SHP77 (cell line): ENCODE results near the gene ARHGAP22.

Experiments used
- DNase-seq, 2 experiments: peaks; one replicate each; lab custom pipeline; 2025; lab: John Stamatoyannopoulos, UW

The ARHGAP22 gene

DNA sequence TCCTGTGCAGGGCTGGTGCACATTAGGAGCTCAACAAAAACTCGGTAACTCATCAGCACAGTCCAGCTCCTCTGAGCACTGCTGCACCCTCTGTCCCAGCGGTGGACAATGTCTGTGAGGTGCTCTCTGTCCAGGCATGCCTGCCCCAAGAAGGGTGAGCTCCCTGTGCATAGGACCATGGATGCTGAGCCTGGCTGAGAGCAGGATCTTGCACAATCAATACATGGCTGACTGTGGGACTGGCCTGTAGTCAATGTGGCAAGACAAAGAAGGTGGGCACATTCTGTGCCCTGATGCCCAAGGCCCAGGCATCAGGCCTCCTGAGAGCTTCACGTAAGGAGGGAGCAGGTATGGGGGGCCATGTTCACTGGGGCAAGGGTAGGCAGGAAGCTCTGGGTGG lies 17.1 kb downstream of the ARHGAP22 start:
- no peak for DNase-seq

- no peak for DNase-seq
Observed at GRCh38 chr10:48587101-48587500, 17.8 kb downstream of the ARHGAP22 start.

DNA sequence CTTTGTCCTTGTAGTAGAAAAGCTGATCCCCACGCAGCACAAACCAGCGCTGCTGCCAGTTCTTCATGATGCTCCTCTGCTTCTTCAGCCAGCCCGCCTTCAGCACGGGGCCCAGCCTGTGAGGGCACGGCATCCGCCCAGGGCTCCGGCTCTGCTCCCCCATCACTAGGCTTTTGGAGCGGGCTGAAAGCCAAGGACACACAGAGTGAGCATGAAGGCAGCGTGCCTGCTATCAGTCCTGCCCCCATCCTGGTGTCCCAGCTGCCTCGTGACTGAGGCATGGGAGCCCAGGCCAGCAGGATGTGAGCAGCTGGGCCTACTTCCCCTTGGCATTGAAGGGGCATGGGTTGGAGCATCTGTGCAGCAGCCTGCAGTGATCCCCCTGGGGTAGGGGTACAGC lies 21.9 kb downstream of the ARHGAP22 start:
- DNase-seq, result no peak

- no peak for DNase-seq
Observed at GRCh38 chr10:48580236-48580635, 24.6 kb downstream of the ARHGAP22 start.

DNA sequence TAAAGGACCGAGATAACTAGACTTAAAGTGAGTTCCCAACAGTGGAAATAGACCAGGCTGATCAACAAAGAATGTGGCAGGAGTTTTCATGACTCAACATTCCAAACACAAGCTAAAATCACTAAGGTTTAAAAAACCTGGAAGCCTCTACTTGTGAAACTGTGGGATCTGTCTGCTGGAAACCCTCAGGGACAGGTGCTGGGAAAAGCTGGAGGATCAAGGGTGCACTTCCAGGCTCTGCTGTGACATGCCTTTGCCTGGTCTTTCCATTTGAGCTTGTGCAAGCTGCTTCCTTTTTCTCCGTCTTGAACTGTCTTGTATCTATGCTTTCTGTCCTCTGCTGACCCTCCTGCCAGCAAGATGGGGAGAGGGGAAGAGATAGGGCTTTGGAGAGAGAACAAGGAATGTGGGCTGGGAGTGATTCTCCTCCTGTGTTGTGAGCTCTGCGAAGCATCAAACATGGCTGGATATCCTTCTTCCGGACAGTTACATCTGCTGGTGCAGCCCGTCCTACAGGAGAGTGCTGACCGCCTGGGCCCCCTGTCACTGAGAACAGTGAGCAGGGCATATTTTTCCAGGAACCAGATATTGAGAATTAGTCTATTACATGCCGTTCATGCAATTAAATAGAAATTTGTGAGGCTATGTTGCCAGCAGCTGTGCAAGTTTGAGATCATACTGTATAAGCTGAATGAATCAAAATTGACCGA lies 25.5 kb downstream of the ARHGAP22 start:
- DNase-seq, result no peak

GRCh38 chr10:48577158-48577557 lies 27.7 kb downstream of the ARHGAP22 start:
- DNase-seq, result no peak

DNA sequence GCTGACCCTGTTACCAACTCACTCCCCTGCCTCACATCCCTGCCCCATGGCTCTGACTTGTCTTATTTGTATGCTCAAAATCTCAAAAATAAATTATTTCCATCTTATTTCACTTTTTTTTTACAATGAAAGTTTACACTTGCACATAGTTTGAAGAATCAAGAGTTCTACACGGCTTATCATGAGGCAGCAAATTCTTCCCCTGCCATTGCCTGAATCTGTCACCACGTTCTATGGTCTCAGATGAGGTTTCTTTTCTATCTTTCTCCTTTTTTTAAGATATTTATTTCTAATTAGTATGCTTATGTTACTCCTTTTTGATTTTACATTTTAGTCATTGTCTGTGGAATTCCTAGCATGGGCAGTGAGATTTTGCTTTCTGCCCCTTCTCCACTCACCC lies 28.4 kb downstream of the ARHGAP22 start:
- DNase-seq, result no peak

DNA sequence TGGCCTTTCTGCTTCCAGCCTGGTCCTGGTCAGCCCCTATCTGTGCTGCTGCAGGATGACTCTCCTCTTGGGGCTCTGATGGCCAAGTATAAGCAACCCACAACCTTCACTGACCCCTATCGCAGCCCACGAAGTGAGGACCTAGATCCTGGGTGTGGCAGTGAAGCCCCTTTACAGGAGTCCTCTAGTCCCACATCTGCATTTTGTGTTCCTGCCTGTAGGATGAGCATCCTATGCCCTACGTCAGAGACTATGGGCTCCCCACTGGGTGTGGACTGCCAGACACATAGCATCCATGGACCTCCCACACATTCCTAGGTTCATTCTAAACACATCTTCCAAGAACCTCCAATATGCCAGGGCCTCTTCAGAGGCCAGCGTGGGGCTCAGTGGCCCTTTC lies 29.0 kb downstream of the ARHGAP22 start:
- no peak for DNase-seq

DNA sequence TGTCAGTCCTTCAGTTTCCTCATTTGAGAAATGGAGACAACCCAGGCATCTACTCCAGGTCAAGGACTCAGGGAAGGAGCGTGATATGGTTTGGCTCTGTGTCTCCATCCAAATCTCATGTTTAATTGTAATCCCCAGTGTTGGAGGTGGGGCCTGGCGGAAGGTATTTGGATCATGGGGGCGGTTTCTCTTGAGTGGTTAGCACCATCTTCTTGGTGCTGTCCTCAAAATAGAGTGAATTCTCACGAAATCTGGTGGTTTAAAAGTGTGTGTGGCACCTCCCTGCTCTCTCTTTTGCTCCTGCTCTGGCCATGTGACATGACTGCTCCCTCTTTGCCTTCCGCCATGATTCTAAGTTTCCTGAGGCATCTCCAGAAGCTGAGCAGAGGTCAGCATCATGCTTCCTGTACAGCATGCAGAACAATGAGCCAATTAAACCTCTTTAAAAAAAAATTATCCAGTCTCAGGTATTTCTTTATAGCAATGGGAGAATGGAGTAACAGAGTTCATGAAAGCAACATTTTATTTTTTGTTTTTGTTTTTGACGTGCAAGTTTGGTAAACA lies 30.0 kb downstream of the ARHGAP22 start:
- DNase-seq, result no peak

DNA sequence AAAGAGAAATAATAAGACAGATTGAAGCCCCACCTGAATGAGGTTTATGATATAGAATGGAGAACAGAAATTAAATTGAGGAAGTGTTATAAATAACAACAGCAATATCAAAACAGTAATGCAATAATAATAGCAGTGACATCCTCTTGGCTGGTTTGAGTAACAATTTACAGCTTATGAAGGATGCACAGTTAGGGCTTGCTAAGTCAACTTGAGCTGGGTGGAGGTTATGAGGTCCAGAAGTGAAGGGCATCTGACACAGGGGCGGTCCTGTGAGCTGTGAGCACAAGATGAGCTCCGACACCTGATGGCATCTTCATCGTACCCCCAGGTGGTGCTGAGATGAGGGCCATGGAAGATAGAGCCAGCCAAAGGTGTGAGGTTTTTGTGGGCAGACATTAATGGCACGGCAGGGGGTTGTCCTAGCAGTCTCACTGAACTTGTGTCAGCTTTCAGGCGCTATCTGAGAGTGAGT lies 30.5 kb downstream of the ARHGAP22 start:
- DNase-seq, result no peak

GRCh38 chr10:48573045-48573444 lies 31.8 kb downstream of the ARHGAP22 start:
- no peak for DNase-seq

DNA sequence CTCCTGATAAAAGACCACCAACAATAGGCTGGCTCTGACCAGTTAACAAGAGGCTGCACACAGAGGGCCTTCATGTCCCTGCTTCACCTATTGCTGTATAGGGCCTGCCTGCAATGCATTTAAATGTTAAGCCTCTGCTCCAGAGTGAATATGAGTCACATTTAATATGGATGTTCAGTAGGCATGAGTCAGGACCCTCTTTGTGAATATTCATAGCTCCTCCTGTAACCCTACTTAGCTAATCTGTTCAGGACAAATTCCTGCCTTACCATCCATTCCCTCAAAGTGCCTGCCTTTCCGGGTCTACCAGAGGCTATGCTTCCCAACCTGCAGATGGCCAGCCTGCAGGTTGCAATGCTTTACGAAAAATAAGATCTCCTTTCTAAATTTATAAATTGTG lies 32.5 kb downstream of the ARHGAP22 start:
- DNase-seq, result no peak

GRCh38 chr10:48568546-48568945 lies 36.3 kb downstream of the ARHGAP22 start:
- no peak for DNase-seq

DNA sequence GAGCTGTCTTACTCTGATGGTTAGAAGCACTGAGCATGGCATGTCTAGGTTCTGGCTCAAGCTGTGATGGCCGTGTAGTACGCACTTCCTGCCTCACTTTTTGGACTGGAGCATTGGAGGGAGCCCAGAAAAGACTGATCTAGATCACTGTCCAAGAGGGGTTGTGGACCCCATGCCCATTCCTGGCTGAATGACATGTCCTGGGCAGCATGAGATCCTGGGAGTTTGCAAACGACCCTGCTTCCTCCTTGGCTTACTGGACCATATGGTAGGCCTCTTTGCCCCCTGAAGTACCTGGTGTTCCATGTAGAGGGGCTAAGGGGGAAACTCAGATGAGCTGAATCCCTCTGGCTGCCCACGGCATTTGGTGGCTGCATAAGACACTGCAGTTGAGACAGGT lies 36.7 kb downstream of the ARHGAP22 start:
- no peak for DNase-seq

- no peak for DNase-seq
Observed at GRCh38 chr10:48567346-48567745, 37.5 kb downstream of the ARHGAP22 start.

GRCh38 chr10:48564466-48565160 lies 40.3 kb downstream of the ARHGAP22 start:
- DNase-seq, result no peak

- no peak for DNase-seq
Observed at GRCh38 chr10:48557511-48558123, 47.3 kb downstream of the ARHGAP22 start.

- no peak for DNase-seq
Observed at GRCh38 chr10:48556713-48557112, 48.2 kb downstream of the ARHGAP22 start.

GRCh38 chr10:48556065-48556464 lies 48.8 kb downstream of the ARHGAP22 start:
- no peak for DNase-seq

DNA sequence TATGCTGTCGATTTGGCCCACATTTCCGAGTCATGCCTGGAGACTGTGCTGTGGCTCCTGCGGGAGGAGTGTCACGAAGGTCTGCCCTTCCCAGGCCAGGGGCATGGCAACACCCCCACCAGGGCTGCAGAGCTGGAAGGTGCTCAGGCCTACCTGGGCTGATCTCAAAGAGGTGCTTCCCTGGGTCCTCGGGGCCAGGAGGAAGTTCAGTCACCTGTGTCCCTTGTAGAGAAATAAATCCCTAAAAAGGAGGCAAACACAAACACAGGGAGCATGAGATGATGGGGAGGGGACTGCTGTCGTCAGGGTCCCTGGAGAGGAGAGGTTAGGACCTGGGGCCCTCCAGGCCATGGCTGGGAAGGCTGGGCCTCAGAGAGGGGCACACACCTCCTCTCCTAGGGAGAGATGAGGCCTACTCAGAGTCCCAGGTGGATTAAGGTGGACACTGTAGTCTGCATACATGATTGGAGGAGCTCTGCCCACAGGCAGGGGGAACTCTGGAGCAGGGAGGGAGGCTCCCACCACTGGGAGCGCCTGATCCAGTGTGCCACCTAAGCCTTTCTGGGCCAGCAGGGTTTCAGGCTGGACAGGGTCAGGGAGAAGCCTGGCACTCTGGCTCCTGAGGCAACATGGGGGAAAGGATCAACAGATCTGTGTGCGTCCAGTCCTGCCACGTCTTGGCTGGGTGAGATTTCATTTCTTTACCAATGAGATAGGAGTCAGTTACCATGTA lies 49.4 kb downstream of the ARHGAP22 start:
- DNase-seq, result no peak

- no peak for DNase-seq
Observed at GRCh38 chr10:48554656-48555055, 50.2 kb downstream of the ARHGAP22 start.

DNA sequence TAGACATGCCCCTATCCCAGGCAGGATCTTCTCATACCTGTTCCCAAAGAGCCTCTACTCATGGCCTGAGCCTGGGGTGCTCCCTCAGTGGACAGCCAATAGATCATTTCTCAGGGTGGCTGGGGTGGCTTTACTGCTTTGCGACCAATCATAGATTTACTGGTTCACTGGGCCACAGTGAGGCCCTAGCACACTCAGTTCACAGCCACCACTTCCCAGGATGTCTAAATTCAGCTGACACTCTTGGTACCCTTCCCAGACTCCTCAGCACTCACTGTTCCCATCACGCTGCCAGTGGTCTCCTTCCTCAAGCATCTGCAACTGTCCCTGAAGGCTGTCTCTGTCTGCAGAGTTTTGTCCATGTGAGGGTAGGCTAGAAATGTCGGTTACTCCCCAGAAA lies 50.6 kb downstream of the ARHGAP22 start:
- no peak for DNase-seq
